Prostate gland (tissue), 2 donors: Measurements from ENCODE around the gene TSPAN2. TPM values are rescaled to one million over a fixed set of nuclear protein-coding genes. Genes with fewer than 3 reads are reported as not detected.
A peak's percentile ranks its signal among the peaks of the same experiment; 100 is the strongest.

Experiments used
- DNase-seq: peaks from one replicate; pipeline ENCODE4 v3.0.0-alpha.2; 2019; ENCODE audit warnings: low spot score
- H3K27ac ChIP-seq, 2 donors: fragments of 200-600 bp; sonication (generic); 2 replicates each; pipeline ENCODE4 v1.5.1; 2017 to 2019
- H3K27me3 ChIP-seq: fragments of 200-600 bp; sonication (generic); replicated peaks from 2 replicates; pipeline ENCODE4 v1.5.1; 2019; ENCODE audit not compliant: insufficient read depth
- H3K36me3 ChIP-seq, 2 donors: fragments of 200-600 bp; sonication (generic); 1 replicate in 1 of 2; 2 replicates in 1 of 2; pipeline versions ENCODE4 v1.5.1 to v1.8.1; 2017 to 2019
- H3K4me1 ChIP-seq: fragments of 200-600 bp; sonication (generic); replicated peaks from 2 replicates; pipeline ENCODE4 v1.5.1; 2019
- H3K4me3 ChIP-seq, 2 donors: fragments of 200-600 bp; sonication (generic); 2 replicates each; pipeline ENCODE4 v1.5.1; 2017 to 2019
- H3K9me3 ChIP-seq: fragments of 200-600 bp; sonication (generic); 2 replicates; pipeline ENCODE4 v1.5.1; 2017
- CTCF ChIP-seq, 4 experiments: fragments of 200-600 bp in 2 of 4; fragments of 450-650 bp in 2 of 4; sonication (generic) in 2 of 4; IDR thresholded peaks; 1 replicate in 3 of 4; 2 replicates in 1 of 4; pipeline ENCODE4 v1.5.1; 2016 to 2019; ENCODE audit warnings: antibody characterized with exemption in 4 of 4, mild to moderate bottlenecking in 2 of 4, moderate library complexity in 2 of 4
- POLR2A ChIP-seq: fragments of 450-650 bp; IDR thresholded peaks from one replicate; pipeline ENCODE4 v1.6.1; 2016; ENCODE audit warnings: antibody characterized with exemption, mild to moderate bottlenecking
- POLR2AphosphoS5 ChIP-seq: sonication (generic); formaldehyde crosslinking; IDR thresholded peaks from one replicate; pipeline ENCODE4 v1.6.1; 2017; ENCODE audit warnings: antibody characterized with exemption
- WGBS: methylation state at CpG from one replicate; pipeline ENCODE4 v1.1.5; 2018; 5-methylcytosine and 5-hydroxymethylcytosine counted together
- intact Hi-C: fragments of 100-400 bp; cut with DNase I; formaldehyde crosslinking; loops from one replicate; pipeline ENCODE4 v1.14.2; 2022
- total RNA-seq, 2 donors: library from RNA; depleted of rRNA; stranded (reverse); fragments of >200 nt; gene quantifications; one replicate each; pipeline ENCODE4 v1.1.0, GENCODE V29; 2016

Gene TSPAN2
- total RNA-seq, 2 donors from 2014 or later = 6.9 to 11.3 TPM

DNA sequence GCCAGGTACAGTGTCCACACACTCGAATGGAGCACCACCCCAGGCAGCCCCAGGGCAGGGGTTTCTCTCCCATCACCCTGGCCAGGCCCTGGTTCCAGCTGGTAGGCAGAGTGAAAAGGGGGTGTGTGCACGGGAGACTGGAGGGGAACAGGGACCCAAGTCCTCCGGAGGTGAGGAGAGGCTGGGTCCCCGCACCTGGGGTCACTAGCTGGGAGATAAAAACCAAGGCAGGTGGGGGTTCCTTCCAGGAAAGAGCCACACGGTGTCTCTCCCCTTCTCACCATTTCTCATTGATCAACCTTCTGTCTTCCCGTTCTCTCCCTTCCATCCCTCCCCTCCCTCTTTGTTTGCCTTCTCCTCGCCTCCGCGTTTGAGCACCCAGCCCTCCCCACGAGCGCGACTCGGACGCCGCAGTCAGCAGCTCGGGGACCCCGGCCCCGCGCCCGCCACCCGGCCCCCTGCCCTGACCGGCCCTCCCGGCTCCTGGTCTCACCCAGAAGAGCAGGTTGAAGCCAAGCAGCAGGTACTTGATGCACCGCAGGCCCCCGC lies 358 bp downstream of the TSPAN2 start:
- intact Hi-C loops = no loop called here
- no peak for DNase-seq
- WGBS = 4% methylated on average over 23 of the region's 25 CpGs
- Histone ChIP-seq H3K4me1 (no peaks in the 10 kb centered on the region), H3K36me3 (no peaks in the 10 kb centered on the region), H3K27ac (peak overlapping the region; percentile 74 to 75), H3K4me3 (peak overlapping the region; percentile 51 to 53), H3K27me3 (no peaks in the 10 kb centered on the region), H3K9me3 (no peaks in the 10 kb centered on the region)
- TF ChIP-seq POLR2AphosphoS5 = no peak
- no peak for TF ChIP-seq CTCF (IDR thresholded peaks at IDR 0.05)
- TF ChIP-seq POLR2A = no peak

- H3K4me3 ChIP-seq = peak overlapping the region; percentile 51 to 53
- WGBS = 78% methylated on average over 5 of the region's 5 CpGs
Observed at GRCh38 chr1:115088115-115088778, 1.1 kb downstream of the TSPAN2 start.

DNA sequence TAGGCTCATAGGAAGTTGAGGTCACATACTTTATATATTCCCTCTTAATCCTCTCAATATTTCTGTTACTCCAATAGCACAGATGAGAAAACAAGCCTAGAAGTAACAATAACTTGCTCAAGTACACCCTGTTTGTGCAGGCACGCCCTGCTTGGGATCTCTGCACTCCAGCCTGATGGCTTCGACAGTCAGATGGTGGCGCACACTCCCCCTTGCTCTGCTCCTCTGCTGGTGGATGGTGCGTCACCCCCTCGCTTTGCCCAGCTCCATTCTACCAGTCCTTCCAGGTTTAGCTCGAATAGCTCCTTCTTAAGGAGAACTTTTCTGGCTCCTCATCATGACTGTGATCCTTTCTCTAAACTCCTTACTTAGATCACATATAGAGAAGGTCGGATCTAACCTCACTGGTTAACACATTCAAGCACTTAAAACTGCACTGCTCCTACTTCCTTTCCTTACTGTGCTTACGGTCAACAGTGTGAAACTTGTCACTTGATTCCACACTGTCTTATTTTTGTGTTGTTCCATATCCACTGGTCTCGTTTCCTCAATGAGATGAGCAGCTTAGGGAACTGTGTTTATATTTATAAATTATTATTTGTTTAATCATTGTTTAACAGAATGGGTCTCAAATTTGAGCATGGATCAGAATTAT lies 3.0 kb downstream of the TSPAN2 start:
- Histone ChIP-seq H3K27ac (no peak overlapping the region), H3K27me3 (no peaks in the 10 kb centered on the region), H3K9me3 (no peaks in the 10 kb centered on the region), H3K36me3 (no peaks in the 10 kb centered on the region), H3K4me1 (no peaks in the 10 kb centered on the region), H3K4me3 (no peak overlapping the region)
- no peak for DNase-seq
- intact Hi-C loops = no loop called here
- TF ChIP-seq POLR2AphosphoS5 = no peak
- no peak for TF ChIP-seq CTCF (IDR thresholded peaks at IDR 0.05)
- TF ChIP-seq POLR2A = no peak
- 78% methylated on average over 9 of the region's 9 CpGs for WGBS

More at GRCh38 chr1:115088115-115088778, 1.1 kb downstream of the TSPAN2 start:
- no peaks in the 10 kb centered on the region for H3K9me3 ChIP-seq
- H3K36me3 ChIP-seq = no peaks in the 10 kb centered on the region
- H3K27me3 ChIP-seq = no peaks in the 10 kb centered on the region
- no peak for TF ChIP-seq POLR2A
- TF ChIP-seq CTCF (IDR thresholded peaks at IDR 0.05) = no peak
- TF ChIP-seq POLR2AphosphoS5 = no peak
- H3K4me1 ChIP-seq = no peaks in the 10 kb centered on the region
- no peak for DNase-seq
- intact Hi-C loops = no loop called here
- peak overlapping the region; percentile 74 to 75 for H3K27ac ChIP-seq

DNA sequence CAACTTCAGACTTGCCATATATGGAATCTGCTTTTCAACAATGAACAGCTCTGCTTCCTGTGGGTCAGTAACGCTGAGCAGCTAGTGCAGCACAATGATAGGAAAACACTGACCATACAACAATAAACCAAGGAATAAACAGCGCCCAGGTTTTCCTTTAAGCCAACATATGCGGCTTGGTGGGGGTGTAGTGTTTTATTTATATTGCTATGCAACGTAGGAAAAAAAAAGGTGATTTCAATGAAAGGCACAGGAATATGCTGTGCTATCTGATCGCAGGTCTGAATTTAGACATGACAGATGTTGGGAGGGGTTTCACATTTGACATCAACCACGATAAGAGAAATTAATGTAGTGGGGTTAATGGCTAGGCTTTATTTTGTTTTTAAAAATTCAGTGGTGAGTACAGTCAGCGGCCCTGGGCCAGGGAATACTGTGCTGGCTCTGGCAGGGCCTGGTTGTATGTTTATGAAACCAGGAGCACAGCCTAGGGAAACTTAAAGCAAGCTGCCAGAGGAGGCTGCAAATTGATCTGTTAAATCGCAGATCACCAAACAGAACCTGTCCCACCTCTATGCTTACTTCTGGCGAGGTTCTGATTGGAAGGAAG lies 4.3 kb downstream of the TSPAN2 start:
- WGBS = 10% methylated on average over 9 of the region's 9 CpGs
- H3K27ac ChIP-seq = peak overlapping the region; percentile 48 to 71
- no peak for TF ChIP-seq CTCF (IDR thresholded peaks at IDR 0.05)
- TF ChIP-seq POLR2AphosphoS5 = peak; percentile 73
- H3K36me3 ChIP-seq = no peaks in the 10 kb centered on the region
- intact Hi-C loops = no loop called here
- DNase-seq = peak; percentile 57
- H3K9me3 ChIP-seq = no peaks in the 10 kb centered on the region
- H3K27me3 ChIP-seq = no peaks in the 10 kb centered on the region
- no peak overlapping the region for H3K4me3 ChIP-seq
- no peaks in the 10 kb centered on the region for H3K4me1 ChIP-seq
